SK-N-SH (cell line): ENCODE data around the gene SOX15.

Experiments
- CTCF ChIP-seq: fragments of 200-600 bp; sonication (generic); IDR thresholded peaks from 2 replicates; pipeline ENCODE4 v1.6.1; 2017; ENCODE audit warnings: antibody characterized with exemption, mild to moderate bottlenecking, moderate library complexity
- EP300 ChIP-seq, 2 experiments: IDR thresholded peaks; 2 replicates each; pipeline versions ENCODE4 v1.4.0 to v1.6.1; 2012; ENCODE audit warnings: borderline replicate concordance in 1 of 2, low read depth in 1 of 2, low read length in 1 of 2
- EZH2phosphoT487 ChIP-seq: fragments of 200-600 bp; sonication (generic); IDR thresholded peaks from 2 replicates; pipeline ENCODE4 v1.6.1; 2017; ENCODE audit warnings: low read depth, mixed run types, mild to moderate bottlenecking, antibody characterized with exemption, moderate library complexity, borderline replicate concordance
- FOXM1 ChIP-seq: IDR thresholded peaks from 2 replicates; pipeline ENCODE4 v1.4.0; 2012; ENCODE audit warnings: low read depth, mild to moderate bottlenecking
- GABPA ChIP-seq: IDR thresholded peaks from 2 replicates; pipeline ENCODE4 v1.4.0; 2012; ENCODE audit warnings: low read depth, mild to moderate bottlenecking
- GATA2 ChIP-seq: sonication (generic); formaldehyde crosslinking; IDR thresholded peaks from 2 replicates; pipeline ENCODE4 v1.5.0; 2020; ENCODE audit warnings: mild to moderate bottlenecking, missing genetic modification reagents
- IRF3 ChIP-seq: fragments of 150-350 bp; IDR thresholded peaks from 2 replicates; pipeline ENCODE4 v1.6.1; 2016; ENCODE audit warnings: mild to moderate bottlenecking, low read depth, low read length
- MAX ChIP-seq: IDR thresholded peaks from 2 replicates; pipeline ENCODE4 v1.4.0; 2012; ENCODE audit warnings: low read depth
- PBX3 ChIP-seq: IDR thresholded peaks from 2 replicates; pipeline ENCODE4; 2012
- RAD21 ChIP-seq: IDR thresholded peaks from 2 replicates; pipeline ENCODE4 v1.6.1; 2012; ENCODE audit warnings: mild to moderate bottlenecking, low read length
- TAF1 ChIP-seq: IDR thresholded peaks from 2 replicates; pipeline ENCODE4 v1.6.1; 2012; ENCODE audit warnings: low read depth, mild to moderate bottlenecking, low read length, moderate library complexity, borderline replicate concordance
- TF ChIP-seq, protein P1 (sequence below): IDR thresholded peaks from 2 replicates; pipeline ENCODE4 v1.6.1; 2012; ENCODE audit warnings: mild to moderate bottlenecking, low read depth, low read length, moderate library complexity
- TF ChIP-seq, protein P2 (sequence below): fragments of 150-350 bp; IDR thresholded peaks from 2 replicates; pipeline ENCODE4 v1.6.1; 2017; ENCODE audit warnings: antibody characterized with exemption, low read length, low read depth, borderline replicate concordance

GRCh38 chr17:7544911-7545310 lies 45.0 kb downstream of the SOX15 start:
- no peak for TF ChIP-seq MAX
- no peak for TF ChIP-seq CTCF
- TF ChIP-seq FOXM1: no peak
- no peak for TF ChIP-seq EP300 (IDR thresholded peaks at IDR 0.05; ENCODE audit: borderline replicate concordance in 1 of 2, low read depth in 1 of 2, low read length in 1 of 2)
- TF ChIP-seq PBX3: no peak
- TF ChIP-seq, protein P1, sequence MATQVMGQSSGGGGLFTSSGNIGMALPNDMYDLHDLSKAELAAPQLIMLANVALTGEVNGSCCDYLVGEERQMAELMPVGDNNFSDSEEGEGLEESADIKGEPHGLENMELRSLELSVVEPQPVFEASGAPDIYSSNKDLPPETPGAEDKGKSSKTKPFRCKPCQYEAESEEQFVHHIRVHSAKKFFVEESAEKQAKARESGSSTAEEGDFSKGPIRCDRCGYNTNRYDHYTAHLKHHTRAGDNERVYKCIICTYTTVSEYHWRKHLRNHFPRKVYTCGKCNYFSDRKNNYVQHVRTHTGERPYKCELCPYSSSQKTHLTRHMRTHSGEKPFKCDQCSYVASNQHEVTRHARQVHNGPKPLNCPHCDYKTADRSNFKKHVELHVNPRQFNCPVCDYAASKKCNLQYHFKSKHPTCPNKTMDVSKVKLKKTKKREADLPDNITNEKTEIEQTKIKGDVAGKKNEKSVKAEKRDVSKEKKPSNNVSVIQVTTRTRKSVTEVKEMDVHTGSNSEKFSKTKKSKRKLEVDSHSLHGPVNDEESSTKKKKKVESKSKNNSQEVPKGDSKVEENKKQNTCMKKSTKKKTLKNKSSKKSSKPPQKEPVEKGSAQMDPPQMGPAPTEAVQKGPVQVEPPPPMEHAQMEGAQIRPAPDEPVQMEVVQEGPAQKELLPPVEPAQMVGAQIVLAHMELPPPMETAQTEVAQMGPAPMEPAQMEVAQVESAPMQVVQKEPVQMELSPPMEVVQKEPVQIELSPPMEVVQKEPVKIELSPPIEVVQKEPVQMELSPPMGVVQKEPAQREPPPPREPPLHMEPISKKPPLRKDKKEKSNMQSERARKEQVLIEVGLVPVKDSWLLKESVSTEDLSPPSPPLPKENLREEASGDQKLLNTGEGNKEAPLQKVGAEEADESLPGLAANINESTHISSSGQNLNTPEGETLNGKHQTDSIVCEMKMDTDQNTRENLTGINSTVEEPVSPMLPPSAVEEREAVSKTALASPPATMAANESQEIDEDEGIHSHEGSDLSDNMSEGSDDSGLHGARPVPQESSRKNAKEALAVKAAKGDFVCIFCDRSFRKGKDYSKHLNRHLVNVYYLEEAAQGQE: no peak
- TF ChIP-seq RAD21: no peak
- TF ChIP-seq TAF1: no peak
- no peak for TF ChIP-seq EZH2phosphoT487
- no peak for TF ChIP-seq IRF3
- TF ChIP-seq GABPA: no peak
- TF ChIP-seq, protein P2, sequence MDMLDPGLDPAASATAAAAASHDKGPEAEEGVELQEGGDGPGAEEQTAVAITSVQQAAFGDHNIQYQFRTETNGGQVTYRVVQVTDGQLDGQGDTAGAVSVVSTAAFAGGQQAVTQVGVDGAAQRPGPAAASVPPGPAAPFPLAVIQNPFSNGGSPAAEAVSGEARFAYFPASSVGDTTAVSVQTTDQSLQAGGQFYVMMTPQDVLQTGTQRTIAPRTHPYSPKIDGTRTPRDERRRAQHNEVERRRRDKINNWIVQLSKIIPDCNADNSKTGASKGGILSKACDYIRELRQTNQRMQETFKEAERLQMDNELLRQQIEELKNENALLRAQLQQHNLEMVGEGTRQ: no peak
- no peak for TF ChIP-seq GATA2
